Tibial artery (tissue), 4 donors: ENCODE measurements around the gene GAS6.

Experiments
- DNase-seq, 2 donors: peaks; one replicate each; pipeline ENCODE4 v3.0.0-alpha.2; 2019
- H3K27ac ChIP-seq, 2 donors: fragments of 200-600 bp; sonication (generic) in 1 of 2; 1 replicate in 1 of 2; 2 replicates in 1 of 2; pipeline ENCODE4 v1.5.1; 2018 to 2019; ENCODE audit warnings: mild to moderate bottlenecking in 1 of 2
- H3K27me3 ChIP-seq, 2 donors: fragments of 200-600 bp; sonication (generic) in 1 of 2; one replicate each; pipeline versions ENCODE4 v1.5.1 to v1.6.0; 2016 to 2019
- H3K36me3 ChIP-seq, 3 donors: fragments of 200-600 bp; sonication (generic) in 2 of 3; one replicate each; pipeline ENCODE4 v1.5.1; 2016 to 2019; ENCODE audit warnings: mild to moderate bottlenecking in 2 of 3
- H3K4me1 ChIP-seq, 4 donors: fragments of 200-600 bp; sonication (generic) in 2 of 4; 1 replicate in 3 of 4; 2 replicates in 1 of 4; pipeline ENCODE4 v1.5.1; 2016 to 2019
- H3K4me3 ChIP-seq, 2 donors: fragments of 200-600 bp; sonication (generic) in 1 of 2; 1 replicate in 1 of 2; 2 replicates in 1 of 2; pipeline ENCODE4 v1.5.1; 2018 to 2019; ENCODE audit warnings: mild to moderate bottlenecking in 2 of 2
- H3K9me3 ChIP-seq, 3 donors: fragments of 200-600 bp; sonication (generic) in 1 of 3; one replicate each; pipeline ENCODE4 v1.5.1; 2016 to 2019
- intact Hi-C: fragments of 100-400 bp; cut with DNase I; formaldehyde crosslinking; loops from one replicate; pipeline ENCODE4 v1.15.0; 2023; ENCODE audit warnings: low total_unique reads
- TF ChIP-seq, protein P1 (sequence below), 2 experiments: fragments of 200-600 bp in 1 of 2; fragments of 450-650 bp in 1 of 2; IDR thresholded peaks; one replicate each; pipeline ENCODE4 v1.5.1; 2017 to 2019; ENCODE audit warnings: antibody characterized with exemption in 2 of 2, mild to moderate bottlenecking in 1 of 2, moderate library complexity in 1 of 2

Gene GAS6

DNA sequence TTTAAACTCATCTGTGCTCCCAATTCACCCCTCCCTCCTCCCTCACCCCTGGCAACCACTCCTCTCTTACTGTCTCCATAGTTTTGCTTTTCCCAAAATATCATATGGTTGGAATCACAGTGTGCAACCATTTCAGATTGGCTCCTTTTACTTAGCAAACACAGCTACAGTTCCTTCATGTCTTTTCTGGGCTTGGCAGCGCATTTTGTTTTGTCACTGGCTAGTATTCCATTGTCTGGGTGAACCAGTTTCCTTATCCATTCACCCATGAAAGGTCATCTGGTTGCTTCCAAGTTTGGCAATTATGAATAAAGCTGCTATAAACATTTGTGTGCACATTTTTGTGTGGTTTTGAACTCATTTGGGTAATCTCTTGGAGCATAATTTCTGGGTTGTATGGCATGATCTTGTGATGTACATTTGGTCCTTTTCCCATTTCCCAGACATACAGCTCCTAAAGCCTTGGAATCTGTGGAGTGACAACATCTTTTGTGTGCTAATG lies 23.9 kb upstream of the GAS6 start:
- TF ChIP-seq, protein P1, sequence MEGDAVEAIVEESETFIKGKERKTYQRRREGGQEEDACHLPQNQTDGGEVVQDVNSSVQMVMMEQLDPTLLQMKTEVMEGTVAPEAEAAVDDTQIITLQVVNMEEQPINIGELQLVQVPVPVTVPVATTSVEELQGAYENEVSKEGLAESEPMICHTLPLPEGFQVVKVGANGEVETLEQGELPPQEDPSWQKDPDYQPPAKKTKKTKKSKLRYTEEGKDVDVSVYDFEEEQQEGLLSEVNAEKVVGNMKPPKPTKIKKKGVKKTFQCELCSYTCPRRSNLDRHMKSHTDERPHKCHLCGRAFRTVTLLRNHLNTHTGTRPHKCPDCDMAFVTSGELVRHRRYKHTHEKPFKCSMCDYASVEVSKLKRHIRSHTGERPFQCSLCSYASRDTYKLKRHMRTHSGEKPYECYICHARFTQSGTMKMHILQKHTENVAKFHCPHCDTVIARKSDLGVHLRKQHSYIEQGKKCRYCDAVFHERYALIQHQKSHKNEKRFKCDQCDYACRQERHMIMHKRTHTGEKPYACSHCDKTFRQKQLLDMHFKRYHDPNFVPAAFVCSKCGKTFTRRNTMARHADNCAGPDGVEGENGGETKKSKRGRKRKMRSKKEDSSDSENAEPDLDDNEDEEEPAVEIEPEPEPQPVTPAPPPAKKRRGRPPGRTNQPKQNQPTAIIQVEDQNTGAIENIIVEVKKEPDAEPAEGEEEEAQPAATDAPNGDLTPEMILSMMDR (IDR thresholded peaks at IDR 0.05) = no peak
- Histone ChIP-seq H3K4me1 (peaks cover 0 to 26% (median 9%) of the 10 kb centered on the region in 4 donors), H3K4me3 (no peak overlapping the region), H3K36me3 (no peaks in the 10 kb centered on the region), H3K27ac (peak overlapping the region in 1 of 2 donors; percentile 28), H3K9me3 (peaks cover 0 to 6% (median 0%) of the 10 kb centered on the region in 3 donors), H3K27me3 (no peaks in the 10 kb centered on the region)
- intact Hi-C loops = no loop called here
- DNase-seq = peak; percentile 44 to 67

DNA sequence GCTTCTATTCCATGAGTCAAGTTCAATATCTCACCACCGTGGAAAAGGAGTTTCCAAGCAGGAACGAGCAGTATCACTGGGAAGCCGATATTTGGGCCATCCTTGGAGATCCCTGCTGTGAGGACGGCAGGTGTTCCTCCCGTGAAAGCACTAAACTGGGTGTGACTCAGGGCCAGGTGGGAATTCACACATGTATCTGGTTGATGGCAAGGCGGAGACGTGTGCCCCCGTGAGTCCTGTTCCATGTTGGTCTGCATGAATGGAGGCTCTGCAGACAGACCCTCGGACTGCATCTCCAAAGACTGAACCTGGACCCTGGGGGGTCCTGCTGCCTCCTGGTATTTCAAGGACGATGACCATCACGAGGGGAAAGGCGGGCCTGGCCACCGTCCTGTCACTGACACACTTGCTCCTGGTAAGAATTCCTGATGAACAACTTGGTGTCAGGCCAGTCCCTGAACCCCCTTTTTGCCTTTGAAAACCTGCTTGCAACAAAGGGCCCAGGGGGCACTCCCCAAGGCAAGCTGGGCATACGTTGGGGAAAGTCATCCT lies 22.8 kb upstream of the GAS6 start:
- intact Hi-C loops = no loop called here
- H3K4me3 ChIP-seq = no peak overlapping the region
- no peaks in the 10 kb centered on the region for H3K9me3 ChIP-seq
- H3K27me3 ChIP-seq = no peaks in the 10 kb centered on the region
- no peak for DNase-seq
- peaks cover 0 to 37% (median 20%) of the 10 kb centered on the region in 4 donors for H3K4me1 ChIP-seq
- TF ChIP-seq, protein P1 (IDR thresholded peaks at IDR 0.05) = no peak
- H3K27ac ChIP-seq = no peak overlapping the region
- no peaks in the 10 kb centered on the region for H3K36me3 ChIP-seq

GRCh38 chr13:113884821-113885220 lies 20.9 kb upstream of the GAS6 start:
- Histone ChIP-seq H3K36me3 (no peaks in the 10 kb centered on the region), H3K4me1 (peaks cover 0 to 51% (median 30%) of the 10 kb centered on the region in 4 donors), H3K9me3 (no peaks in the 10 kb centered on the region), H3K4me3 (no peak overlapping the region), H3K27me3 (no peaks in the 10 kb centered on the region), H3K27ac (no peak overlapping the region)
- intact Hi-C loops = no loop called here
- TF ChIP-seq, protein P1 (IDR thresholded peaks at IDR 0.05) = no peak
- no peak for DNase-seq

- DNase-seq = peak in 1 of 2 donors; percentile 63
- TF ChIP-seq, protein P1 (IDR thresholded peaks at IDR 0.05) = no peak
- Histone ChIP-seq H3K9me3 (no peaks in the 10 kb centered on the region), H3K4me3 (no peak overlapping the region), H3K27ac (no peak overlapping the region), H3K36me3 (no peaks in the 10 kb centered on the region), H3K27me3 (no peaks in the 10 kb centered on the region), H3K4me1 (peaks cover 0 to 58% (median 32%) of the 10 kb centered on the region in 4 donors)
- intact Hi-C loops = no loop called here
Observed at GRCh38 chr13:113883921-113884804, 20.3 kb upstream of the GAS6 start.

DNA sequence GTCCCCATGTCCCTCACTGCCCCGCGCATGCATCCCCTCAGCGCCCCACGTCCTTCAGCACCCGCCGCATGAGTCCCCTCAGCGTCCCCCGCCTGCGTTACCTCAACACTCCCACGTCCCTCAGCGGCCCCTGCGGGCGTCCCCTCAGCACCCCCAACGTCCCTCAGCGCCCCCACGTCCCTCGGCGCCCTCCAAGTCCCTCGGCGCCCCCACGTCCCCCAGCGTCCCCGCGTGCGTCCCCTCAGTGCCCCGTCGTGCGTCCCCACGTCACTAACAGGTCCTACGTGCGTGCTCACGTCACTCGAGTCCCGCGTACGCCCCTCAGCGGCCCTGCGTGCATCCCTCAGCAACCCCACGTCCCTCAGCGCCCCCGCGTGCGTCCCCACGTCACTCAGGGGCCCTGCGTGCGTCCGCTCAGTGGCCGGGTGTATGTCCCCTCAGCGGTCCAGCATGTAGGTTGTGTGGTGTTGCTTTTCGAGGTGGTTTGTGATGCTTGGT lies 19.5 kb upstream of the GAS6 start:
- peak in 1 of 2 donors; percentile 64 for DNase-seq

More for the DNA sequence above, 19.5 kb upstream of the GAS6 start:
- Histone ChIP-seq H3K4me3 (no peak overlapping the region), H3K27ac (no peak overlapping the region), H3K36me3 (no peaks in the 10 kb centered on the region), H3K9me3 (no peaks in the 10 kb centered on the region), H3K27me3 (no peaks in the 10 kb centered on the region), H3K4me1 (peaks cover 0 to 57% (median 32%) of the 10 kb centered on the region in 4 donors)
- TF ChIP-seq, protein P1 (IDR thresholded peaks at IDR 0.05) = no peak
- intact Hi-C loops = no loop called here
